Chondrocyte (in vitro differentiated cells): Measurements from ENCODE around the gene SSUH2. TPM values are rescaled to one million over a fixed set of nuclear protein-coding genes. Genes with fewer than 3 reads are reported as not detected.
A peak's percentile ranks its signal among the peaks of the same experiment; 100 is the strongest.

Experiments
- DNase-seq: peaks from one replicate; pipeline ENCODE4 v3.0.0; 2021; ENCODE audit warnings: mixed read lengths, low spot score
- H3K27ac Mint-ChIP-seq: one replicate; pipeline ENCODE4 v1.8.0; 2021; ENCODE audit warnings: mild to moderate bottlenecking, moderate library complexity, mixed read lengths; ENCODE audit not compliant: unreplicated experiment
- H3K27me3 Mint-ChIP-seq: 2 replicates; pipeline ENCODE4 v1.8.0; 2021; ENCODE audit warnings: low read depth, mixed read lengths
- H3K36me3 Mint-ChIP-seq: 2 replicates; pipeline ENCODE4 v1.8.0; 2021; ENCODE audit warnings: low read depth, mixed read lengths
- H3K4me1 Mint-ChIP-seq: 2 replicates; pipeline ENCODE4 v1.8.0; 2021; ENCODE audit warnings: low read depth, mild to moderate bottlenecking, mixed read lengths
- H3K4me3 Mint-ChIP-seq: one replicate; pipeline ENCODE4 v1.8.0; 2021; ENCODE audit warnings: mild to moderate bottlenecking, moderate library complexity, mixed read lengths; ENCODE audit not compliant: unreplicated experiment
- H3K9me3 Mint-ChIP-seq: 2 replicates; pipeline ENCODE4 v1.8.0; 2021; ENCODE audit warnings: low read depth, mixed read lengths
- CTCF ChIP-seq: fragments of 200-600 bp; sonication (generic); IDR thresholded peaks from 2 replicates; pipeline ENCODE4 v1.5.0; 2021; ENCODE audit warnings: antibody characterized with exemption, mild to moderate bottlenecking, moderate library complexity
- total RNA-seq: library from RNA; stranded (reverse); gene quantifications from 3 replicates; pipeline ENCODE4 v1.2.1, GENCODE V29; 2021

The SSUH2 gene
- total RNA-seq, 1 donor from 2014 or later = not detected

- H3K4me1 Mint-ChIP-seq = peaks cover 28% of the 10 kb centered on the region
- H3K27ac Mint-ChIP-seq = no peak overlapping the region
- no peaks in the 10 kb centered on the region for H3K27me3 Mint-ChIP-seq
- H3K4me3 Mint-ChIP-seq = no peak overlapping the region
- H3K9me3 Mint-ChIP-seq = peaks cover 6% of the 10 kb centered on the region
- DNase-seq = no peak
- H3K36me3 Mint-ChIP-seq = no peaks in the 10 kb centered on the region
- TF ChIP-seq CTCF = no peak
These were observed 9.5 kb downstream of the SSUH2 start for GRCh38 chr3:8635125-8635524.

- no peaks in the 10 kb centered on the region for H3K36me3 Mint-ChIP-seq
- H3K4me3 Mint-ChIP-seq = no peak overlapping the region
- DNase-seq = no peak
- no peak for TF ChIP-seq CTCF
- peaks cover 6% of the 10 kb centered on the region for H3K9me3 Mint-ChIP-seq
- peaks cover 39% of the 10 kb centered on the region for H3K4me1 Mint-ChIP-seq
- H3K27me3 Mint-ChIP-seq = no peaks in the 10 kb centered on the region
- H3K27ac Mint-ChIP-seq = no peak overlapping the region
These were observed 12.0 kb downstream of the SSUH2 start for GRCh38 chr3:8632402-8633237.

- no peak for DNase-seq
- Mint-ChIP-seq H3K27me3 (no peaks in the 10 kb centered on the region), H3K36me3 (no peaks in the 10 kb centered on the region), H3K4me1 (peaks cover 45% of the 10 kb centered on the region), H3K9me3 (peaks cover 5% of the 10 kb centered on the region), H3K27ac (no peak overlapping the region), H3K4me3 (no peak overlapping the region)
- TF ChIP-seq CTCF = peak; percentile 21
These were observed 12.9 kb downstream of the SSUH2 start for GRCh38 chr3:8631661-8632060.

- peak; percentile 99 for DNase-seq
- no peak for TF ChIP-seq CTCF
- Mint-ChIP-seq H3K9me3 (no peaks in the 10 kb centered on the region), H3K4me1 (peaks cover 54% of the 10 kb centered on the region), H3K36me3 (no peaks in the 10 kb centered on the region), H3K27ac (peak overlapping the region; percentile 88), H3K27me3 (no peaks in the 10 kb centered on the region), H3K4me3 (no peak overlapping the region)
These were observed 15.2 kb downstream of the SSUH2 start for GRCh38 chr3:8629151-8630021.

GRCh38 chr3:8627949-8628348 is 16.6 kb downstream of the SSUH2 start:
- Mint-ChIP-seq H3K27me3 (no peaks in the 10 kb centered on the region), H3K4me1 (peaks cover 59% of the 10 kb centered on the region), H3K36me3 (no peaks in the 10 kb centered on the region), H3K27ac (peak overlapping the region; percentile 49), H3K4me3 (no peak overlapping the region), H3K9me3 (no peaks in the 10 kb centered on the region)
- DNase-seq = no peak
- no peak for TF ChIP-seq CTCF
